Lower leg skin (tissue), 3 donors: ENCODE data around the gene NSUN6.
A peak's percentile ranks its signal among the peaks of the same experiment; 100 is the strongest.

Source experiments
- POLR2A ChIP-seq, 2 donors: fragments of 450-650 bp; IDR thresholded peaks; one replicate each; pipeline ENCODE4 v1.6.1; 2016 to 2017; ENCODE audit warnings: antibody characterized with exemption in 2 of 2, mild to moderate bottlenecking in 1 of 2, moderate library complexity in 1 of 2
- TF ChIP-seq, protein P1 (sequence below), 3 donors: fragments of 450-650 bp; IDR thresholded peaks; one replicate each; pipeline ENCODE4 v1.5.1; 2016; ENCODE audit warnings: antibody characterized with exemption in 3 of 3, mild to moderate bottlenecking in 3 of 3, moderate library complexity in 2 of 3

GRCh38 chr10:18572959-18573561, 78.3 kb downstream of the NSUN6 start:
- TF ChIP-seq, protein P1, sequence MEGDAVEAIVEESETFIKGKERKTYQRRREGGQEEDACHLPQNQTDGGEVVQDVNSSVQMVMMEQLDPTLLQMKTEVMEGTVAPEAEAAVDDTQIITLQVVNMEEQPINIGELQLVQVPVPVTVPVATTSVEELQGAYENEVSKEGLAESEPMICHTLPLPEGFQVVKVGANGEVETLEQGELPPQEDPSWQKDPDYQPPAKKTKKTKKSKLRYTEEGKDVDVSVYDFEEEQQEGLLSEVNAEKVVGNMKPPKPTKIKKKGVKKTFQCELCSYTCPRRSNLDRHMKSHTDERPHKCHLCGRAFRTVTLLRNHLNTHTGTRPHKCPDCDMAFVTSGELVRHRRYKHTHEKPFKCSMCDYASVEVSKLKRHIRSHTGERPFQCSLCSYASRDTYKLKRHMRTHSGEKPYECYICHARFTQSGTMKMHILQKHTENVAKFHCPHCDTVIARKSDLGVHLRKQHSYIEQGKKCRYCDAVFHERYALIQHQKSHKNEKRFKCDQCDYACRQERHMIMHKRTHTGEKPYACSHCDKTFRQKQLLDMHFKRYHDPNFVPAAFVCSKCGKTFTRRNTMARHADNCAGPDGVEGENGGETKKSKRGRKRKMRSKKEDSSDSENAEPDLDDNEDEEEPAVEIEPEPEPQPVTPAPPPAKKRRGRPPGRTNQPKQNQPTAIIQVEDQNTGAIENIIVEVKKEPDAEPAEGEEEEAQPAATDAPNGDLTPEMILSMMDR (IDR thresholded peaks at IDR 0.05), result peak in 1 of 3 donors; percentile 15
- no peak for TF ChIP-seq POLR2A (IDR thresholded peaks at IDR 0.05)
